GM19324 (cell line): ENCODE data around the gene DNAJB6.

Experiments used
- ATAC-seq: cut with Tn5 transposase; IDR thresholded peaks from one replicate; pipeline ENCODE4 v1.9.1; 2021; ENCODE audit warnings: mild to moderate bottlenecking, moderate library complexity; ENCODE audit not compliant: unreplicated experiment, low FRiP score

Gene DNAJB6

GRCh38 chr7:157407512-157408257 is 70.9 kb downstream of the DNAJB6 start:
- ATAC-seq: no peak

DNA sequence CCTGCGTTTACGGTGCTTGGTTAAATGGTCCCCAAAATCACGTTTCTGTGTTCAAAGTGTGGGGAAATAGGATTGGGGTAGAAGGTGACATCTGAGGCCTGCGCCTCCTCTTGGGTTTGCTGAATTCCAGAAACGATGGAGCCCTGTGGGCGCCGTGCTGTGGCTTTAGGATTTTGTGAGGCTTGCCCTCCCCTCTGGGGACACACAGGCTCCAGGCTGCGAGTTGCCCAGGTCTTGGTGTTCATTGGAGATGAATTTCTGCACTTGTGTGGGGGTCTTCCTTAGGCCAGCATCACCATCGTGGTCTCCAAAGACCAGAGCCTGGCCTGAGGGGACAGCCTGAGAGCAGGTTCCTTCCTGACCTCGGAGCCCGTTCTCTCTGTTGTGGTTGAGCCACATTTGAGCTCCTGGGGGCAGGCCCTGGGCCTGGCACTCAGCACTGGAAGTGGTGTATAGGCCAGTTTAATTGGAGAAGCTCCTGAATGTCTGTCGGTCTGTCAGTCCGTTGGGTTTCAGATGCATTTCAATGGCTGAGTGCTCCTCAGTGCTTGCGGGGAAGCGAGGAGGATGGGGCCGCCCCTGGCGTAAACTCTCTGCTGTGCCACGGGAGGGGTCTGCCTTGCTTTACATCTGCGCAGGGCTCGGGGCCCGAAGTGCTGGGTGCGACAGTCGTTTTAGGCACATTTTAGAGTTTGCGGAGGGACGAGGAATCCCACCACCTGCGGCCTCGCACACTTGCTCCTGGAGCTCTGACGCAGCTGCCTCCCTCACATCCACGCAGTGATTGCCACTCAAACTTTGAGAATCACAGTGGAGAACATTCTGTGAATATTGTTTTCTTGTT is 71.7 kb downstream of the DNAJB6 start:
- no peak for ATAC-seq

- no peak for ATAC-seq
These were observed 72.4 kb downstream of the DNAJB6 start for GRCh38 chr7:157409149-157409752.

- no peak for ATAC-seq
These were observed 73.2 kb downstream of the DNAJB6 start for GRCh38 chr7:157409753-157410727.

- no peak for ATAC-seq
These were observed 74.2 kb downstream of the DNAJB6 start for GRCh38 chr7:157410831-157411556.

GRCh38 chr7:157411580-157411979 is 74.8 kb downstream of the DNAJB6 start:
- ATAC-seq: no peak

DNA sequence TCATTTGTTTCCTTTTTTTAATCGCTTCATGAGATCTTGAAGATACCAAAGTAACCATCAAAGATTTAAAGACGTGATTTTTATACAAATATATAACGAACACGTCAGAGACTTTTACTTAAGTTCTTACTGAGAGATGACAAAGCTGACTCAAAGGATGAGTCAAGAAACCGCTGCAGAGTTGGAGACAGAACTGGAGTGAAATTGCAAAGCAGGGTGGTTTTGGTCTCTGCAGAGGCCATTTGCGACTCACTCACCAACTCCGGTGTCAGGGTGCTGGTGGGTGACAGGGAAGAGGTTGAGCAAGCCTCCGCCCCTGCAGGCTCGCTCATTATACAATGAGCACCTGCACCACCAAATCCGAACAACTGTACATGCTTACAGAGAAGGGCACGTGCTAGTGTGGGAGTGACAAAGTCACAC is 75.2 kb downstream of the DNAJB6 start:
- ATAC-seq: no peak

- no peak for ATAC-seq
These were observed 75.8 kb downstream of the DNAJB6 start for GRCh38 chr7:157412491-157413180.

GRCh38 chr7:157413881-157414701 is 77.3 kb downstream of the DNAJB6 start:
- ATAC-seq: no peak

DNA sequence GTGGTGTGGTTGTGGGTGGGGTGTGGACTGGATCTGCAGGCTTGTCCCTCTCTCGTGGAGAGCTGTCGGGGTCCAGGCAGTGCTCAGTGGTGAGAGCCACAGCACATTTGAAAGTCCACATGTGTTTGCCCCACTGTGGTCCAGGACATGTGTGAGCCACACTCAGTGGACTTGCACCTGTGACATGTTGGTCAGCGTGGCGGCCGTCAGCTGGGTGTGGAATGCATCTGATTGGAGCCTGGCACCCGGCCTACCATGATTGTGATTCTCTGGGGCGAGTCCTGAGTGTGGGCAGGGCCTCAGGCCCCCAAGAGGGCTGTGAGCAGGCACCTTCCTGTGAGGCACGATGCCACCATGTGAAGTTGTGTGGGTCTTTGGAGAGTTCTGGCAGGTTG is 77.9 kb downstream of the DNAJB6 start:
- ATAC-seq: no peak

- no peak for ATAC-seq
These were observed 78.7 kb downstream of the DNAJB6 start for GRCh38 chr7:157415486-157415885.

GRCh38 chr7:157416011-157416410 is 79.2 kb downstream of the DNAJB6 start:
- no peak for ATAC-seq

DNA sequence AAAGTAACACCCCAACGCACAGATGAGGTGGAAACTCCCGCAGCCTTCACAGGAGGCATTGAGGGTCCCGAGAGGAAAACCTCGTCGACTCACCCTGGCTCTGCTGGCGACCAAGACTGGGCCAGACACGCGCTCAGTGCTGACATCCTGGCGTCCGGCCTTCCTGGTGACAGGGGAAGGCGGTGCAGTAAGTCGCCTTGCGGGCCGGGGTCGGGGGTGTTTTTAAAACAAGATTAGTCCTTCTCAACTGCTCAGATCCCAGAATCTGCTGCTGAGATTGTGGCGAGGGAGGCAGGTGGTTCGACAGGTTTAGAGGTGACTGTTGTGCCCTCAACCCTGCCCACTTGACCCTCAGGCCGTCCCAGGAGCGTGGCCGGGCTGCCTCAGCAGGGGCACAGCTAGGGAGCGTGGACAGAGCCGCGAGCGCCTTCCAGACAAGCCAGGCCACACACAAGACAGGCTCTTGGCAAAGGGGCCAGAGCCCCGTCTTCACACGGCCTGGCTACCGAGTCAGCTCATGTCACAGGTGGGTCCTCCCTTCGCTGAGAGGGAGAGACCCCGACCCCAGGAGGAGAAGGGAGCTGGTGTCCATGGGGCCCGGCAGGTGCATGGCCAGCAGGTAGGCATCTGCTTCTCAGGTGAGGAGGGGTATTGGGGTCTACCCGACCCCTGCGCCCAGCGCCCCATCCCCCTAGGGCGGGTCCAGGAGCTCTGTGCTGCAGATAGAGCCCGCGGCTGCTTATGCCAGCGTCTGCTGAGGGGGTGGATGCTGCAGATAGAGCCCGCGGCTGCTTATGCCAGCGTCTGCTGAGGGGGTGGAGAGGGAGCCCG is 81.6 kb downstream of the DNAJB6 start:
- ATAC-seq: no peak

- ATAC-seq: no peak
These were observed 82.2 kb downstream of the DNAJB6 start for GRCh38 chr7:157419035-157419293.

GRCh38 chr7:157422279-157422678 is 85.5 kb downstream of the DNAJB6 start:
- no peak for ATAC-seq

- ATAC-seq: no peak
These were observed 86.5 kb downstream of the DNAJB6 start for GRCh38 chr7:157423348-157423747.

DNA sequence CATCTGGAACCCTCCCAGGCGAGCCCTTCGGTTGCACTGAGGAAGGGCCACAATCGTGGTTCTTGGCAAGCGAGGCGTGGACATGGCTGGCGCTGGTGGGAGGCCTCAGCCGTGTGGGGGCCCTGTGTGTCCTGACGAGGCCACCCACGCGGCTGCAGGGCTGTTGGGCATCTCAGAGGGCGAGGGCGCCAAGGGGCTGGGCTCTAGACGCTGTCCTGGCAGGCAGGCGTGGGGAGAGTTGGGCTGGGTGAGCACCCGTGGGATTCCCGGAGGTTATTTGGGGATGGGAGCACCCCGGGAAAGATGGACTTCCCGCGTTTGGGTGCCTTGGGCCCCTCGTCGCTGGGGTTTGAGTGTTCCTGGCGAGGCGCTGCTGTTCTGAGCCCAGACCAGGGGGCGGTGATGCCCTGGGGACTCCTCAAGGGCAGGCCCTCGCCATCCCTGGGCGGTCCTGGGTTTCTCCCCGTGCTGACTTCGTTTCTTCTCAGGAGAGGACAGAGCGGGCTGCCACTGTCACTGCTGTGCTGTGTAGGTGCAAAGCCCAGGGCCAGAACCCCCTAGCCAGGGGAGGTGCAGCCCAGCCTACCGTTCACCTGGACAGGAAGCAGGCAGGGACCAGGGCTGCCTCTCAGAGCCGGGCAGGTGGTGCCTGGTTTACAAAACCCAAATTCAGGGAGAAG is 87.2 kb downstream of the DNAJB6 start:
- ATAC-seq: no peak
